H1 (cell line): ENCODE data around the gene SH3RF3. TPM values are rescaled to one million over a fixed set of nuclear protein-coding genes. Genes with fewer than 3 reads are reported as not detected.
A peak's percentile ranks its signal among the peaks of the same experiment; 100 is the strongest.

Experiments used
- CTCF ChIA-PET: fragments of 300-600 bp; sonication (Branson Sonifier 250); formaldehyde crosslinking; loops from one replicate; lab custom pipeline; 2021; ENCODE audit not compliant: partially characterized antibody; lab: Charles Lee
- POLR2A ChIA-PET: fragments of 300-600 bp; sonication (Branson Sonifier 250); formaldehyde crosslinking; loops from one replicate; lab custom pipeline; 2021; ENCODE audit warnings: inconsistent platforms; ENCODE audit not compliant: partially characterized antibody; lab: Charles Lee
- DNase-seq, 2 experiments: peaks; one replicate each; pipeline versions ENCODE4 v3.0.0 to v3.0.0-alpha.2; 2010 to 2022; ENCODE audit warnings: low spot score in 2 of 2, low read depth in 1 of 2, mixed read lengths in 1 of 2
- FAIRE-seq: peaks from 2 replicates; lab custom pipeline; 2011; peaks lifted over from hg19 to GRCh38; lab: Jason Lieb, UNC
- H2AFZ ChIP-seq: 2 replicates; pipeline ENCODE4 v1.8.1; 2012; ENCODE audit warnings: low read length, inconsistent platforms
- H2AK5ac ChIP-seq: 2 replicates; pipeline ENCODE4 v1.6.1; 2013; ENCODE audit warnings: low read depth, low read length
- H2BK120ac ChIP-seq: replicated peaks from 2 replicates; pipeline ENCODE3; 2013; ENCODE audit warnings: low read depth, low read length, inconsistent platforms
- H2BK12ac ChIP-seq: 2 replicates; pipeline ENCODE4 v1.6.1; 2013; ENCODE audit warnings: low read depth, low read length
- H2BK15ac ChIP-seq: 2 replicates; pipeline ENCODE4 v1.6.1; 2013; ENCODE audit warnings: low read length
- H2BK20ac ChIP-seq: 2 replicates; pipeline ENCODE4 v1.6.1; 2013; ENCODE audit warnings: low read length
- H2BK5ac ChIP-seq: 2 replicates; pipeline ENCODE4 v1.6.1; 2013; ENCODE audit warnings: low read depth, low read length
- H3K14ac ChIP-seq: 2 replicates; pipeline ENCODE4 v1.6.1; 2013; ENCODE audit warnings: inconsistent platforms; ENCODE audit not compliant: insufficient read length
- H3K18ac ChIP-seq: 2 replicates; pipeline ENCODE4 v1.6.1; 2013; ENCODE audit warnings: low read length; ENCODE audit errors: extremely low read depth
- H3K23ac ChIP-seq: 2 replicates; pipeline ENCODE4 v1.6.1; 2013; ENCODE audit warnings: inconsistent platforms; ENCODE audit not compliant: insufficient read length
- H3K23me2 ChIP-seq: 2 replicates; pipeline ENCODE4 v1.6.1; 2013; ENCODE audit warnings: low read depth, low read length
- H3K27ac ChIP-seq: 2 replicates; pipeline ENCODE4 v1.6.1; 2011; ENCODE audit warnings: low read depth, low read length, inconsistent platforms
- H3K27me3 ChIP-seq, 4 experiments: replicated peaks in 1 of 4; 1 replicate in 1 of 4; 2 replicates in 3 of 4; pipeline versions ENCODE4 v1.6.1 to v1.8.1; 2011 to 2013; ENCODE audit warnings: low read length in 3 of 4, mild to moderate bottlenecking in 3 of 4, inconsistent platforms in 2 of 4, mixed read lengths in 2 of 4, moderate library complexity in 1 of 4; ENCODE audit not compliant: control insufficient read depth in 3 of 4, insufficient read depth in 3 of 4; ENCODE audit errors: extremely low read depth in 1 of 4
- H3K36me3 ChIP-seq, 4 experiments: 2 replicates each; pipeline versions ENCODE4 v1.6.1 to v1.8.1; 2011 to 2013; ENCODE audit warnings: mild to moderate bottlenecking in 4 of 4, low read length in 3 of 4, moderate library complexity in 2 of 4, control low read depth in 1 of 4, inconsistent platforms in 1 of 4; ENCODE audit not compliant: insufficient read depth in 4 of 4, control insufficient read depth in 2 of 4
- H3K4ac ChIP-seq: replicated peaks from 2 replicates; pipeline ENCODE3; 2013; ENCODE audit warnings: low read length, low read depth, mixed read lengths, inconsistent platforms; ENCODE audit not compliant: insufficient read length
- H3K4me1 ChIP-seq, 4 experiments: replicated peaks in 1 of 4; 1 replicate in 1 of 4; 2 replicates in 3 of 4; pipeline versions ENCODE4 v1.6.1 to v1.8.1; 2011 to 2013; ENCODE audit warnings: low read length in 3 of 4, inconsistent platforms in 2 of 4, mixed read lengths in 1 of 4; ENCODE audit not compliant: insufficient read depth in 4 of 4, control insufficient read depth in 3 of 4
- H3K4me2 ChIP-seq, 2 experiments: 2 replicates each; pipeline versions ENCODE4 v1.6.1 to v1.8.1; 2011 to 2013; ENCODE audit warnings: low read depth in 2 of 2, low read length in 2 of 2, control low read depth in 1 of 2, inconsistent platforms in 1 of 2, mild to moderate bottlenecking in 1 of 2; ENCODE audit not compliant: insufficient read depth in 1 of 2
- H3K4me3 ChIP-seq, 4 experiments: fragments of 200-600, 300-600 bp in 1 of 4; sonication (generic), shearing (Covaris generic), sonication (Bioruptor Twin) in 1 of 4; 2 replicates each; pipeline versions ENCODE4 v1.5.1 to v1.8.1; 2011 to 2016; ENCODE audit warnings: low read length in 4 of 4, low read depth in 3 of 4, control low read depth in 2 of 4, inconsistent platforms in 2 of 4, mild to moderate bottlenecking in 2 of 4, mixed read lengths in 1 of 4, moderate library complexity in 1 of 4; ENCODE audit not compliant: insufficient read depth in 2 of 4; ENCODE audit errors: extremely low read depth in 1 of 4
- H3K56ac ChIP-seq: replicated peaks from 2 replicates; pipeline ENCODE3; 2013; ENCODE audit warnings: low read depth, mild to moderate bottlenecking, mixed read lengths, low read length, inconsistent platforms; ENCODE audit not compliant: insufficient read length
- H3K79me1 ChIP-seq: 2 replicates; pipeline ENCODE4 v1.6.1; 2013; ENCODE audit warnings: low read depth, low read length, control low read depth
- H3K79me2 ChIP-seq, 2 experiments: 2 replicates each; pipeline versions ENCODE4 v1.6.1 to v1.8.1; 2012 to 2013; ENCODE audit warnings: low read length in 2 of 2, mild to moderate bottlenecking in 2 of 2, inconsistent platforms in 1 of 2; ENCODE audit not compliant: insufficient read depth in 2 of 2, control insufficient read depth in 1 of 2
- H3K9ac ChIP-seq, 4 experiments: replicated peaks in 1 of 4; 1 replicate in 1 of 4; 2 replicates in 3 of 4; pipeline versions ENCODE4 v1.6.1 to v1.8.1; 2011 to 2013; ENCODE audit warnings: low read depth in 3 of 4, low read length in 3 of 4, control low read depth in 2 of 4, mild to moderate bottlenecking in 2 of 4, moderate library complexity in 2 of 4, inconsistent platforms in 1 of 4; ENCODE audit errors: extremely low read depth in 1 of 4
- H3K9me3 ChIP-seq, 2 experiments: 2 replicates each; pipeline versions ENCODE4 v1.6.1 to v1.8.1; 2012 to 2013; ENCODE audit warnings: mild to moderate bottlenecking in 2 of 2, moderate library complexity in 2 of 2, control low read depth in 1 of 2, inconsistent platforms in 1 of 2, low read depth in 1 of 2, low read length in 1 of 2, mixed read lengths in 1 of 2; ENCODE audit not compliant: insufficient read depth in 2 of 2
- H4K20me1 ChIP-seq, 2 experiments: replicated peaks in 1 of 2; 2 replicates each; pipeline versions ENCODE3 to v1.8.1; 2011 to 2013; ENCODE audit warnings: inconsistent platforms in 2 of 2, low read length in 2 of 2, mild to moderate bottlenecking in 1 of 2; ENCODE audit not compliant: insufficient read depth in 2 of 2, control insufficient read depth in 1 of 2
- H4K5ac ChIP-seq: 2 replicates; pipeline ENCODE4 v1.6.1; 2013; ENCODE audit warnings: low read length, low read depth, mixed read lengths, inconsistent platforms; ENCODE audit not compliant: insufficient read length
- H4K8ac ChIP-seq: 2 replicates; pipeline ENCODE4 v1.8.0; 2013; ENCODE audit warnings: mild to moderate bottlenecking, moderate library complexity, low read length, inconsistent platforms; ENCODE audit not compliant: insufficient read depth; ENCODE audit errors: extremely low read depth
- H4K91ac ChIP-seq: replicated peaks from 2 replicates; pipeline ENCODE3; 2013; ENCODE audit warnings: low read length, mixed read lengths, inconsistent platforms; ENCODE audit not compliant: insufficient read length
- EGR1 ChIP-seq: IDR thresholded peaks from 2 replicates; pipeline ENCODE4 v1.6.1; 2011; ENCODE audit warnings: low read depth, low read length, borderline replicate concordance
- JUND ChIP-seq: IDR thresholded peaks from 2 replicates; pipeline ENCODE4 v1.6.1; 2011; ENCODE audit warnings: mild to moderate bottlenecking, improper control_type of control experiment, low read length
- WGBS, 2 experiments: shearing (Covaris generic) in 1 of 2; methylation state at CpG; one replicate each; pipeline versions ENCODE4 v1.1.6 to v1.1.7; 2013 to 2015; ENCODE audit warnings: low lambda C conversion rate in 2 of 2, mixed read lengths in 2 of 2, inconsistent platforms in 1 of 2, low coverage in 1 of 2, missing lambda C conversion rate in 1 of 2; ENCODE audit not compliant: insufficient replicate concordance in 2 of 2, insufficient coverage in 1 of 2, insufficient read length in 1 of 2; ENCODE audit errors: extremely low coverage in 1 of 2, missing lambda C conversion rate in 1 of 2; 5-methylcytosine and 5-hydroxymethylcytosine counted together
- polyA plus RNA-seq, 7 experiments: library from polyadenylated mRNA; depleted of rRNA in 3 of 7; stranded (reverse) in 5 of 7; unstranded in 2 of 7; fragments of >200 nt in 5 of 7; fragments of 200-250 nt in 2 of 7; gene quantifications; 1 replicate in 5 of 7; 2 replicates in 1 of 7; 4 replicates in 1 of 7; pipeline versions ENCODE4 v1.2.1 to v1.2.3, GENCODE V29; 2011 to 2013; ENCODE audit warnings: missing spikeins in 2 of 7, mixed read lengths in 2 of 7
- total RNA-seq: library from RNA; stranded (reverse); fragmentation: NEBNext Ultra II Directional; extraction: Animal tissue kit (Norgen Biotek cat#: 25700); gene quantifications from 2 replicates; pipeline ENCODE4 v1.2.1, GENCODE V29; 2021

SH3RF3 gene
- total and polyA plus RNA-seq, 2 of the 8 experiments (the other 6 are each of a cell fraction or from before 2014, with no cell fraction given) = 0.11 to 0.65 TPM

DNA sequence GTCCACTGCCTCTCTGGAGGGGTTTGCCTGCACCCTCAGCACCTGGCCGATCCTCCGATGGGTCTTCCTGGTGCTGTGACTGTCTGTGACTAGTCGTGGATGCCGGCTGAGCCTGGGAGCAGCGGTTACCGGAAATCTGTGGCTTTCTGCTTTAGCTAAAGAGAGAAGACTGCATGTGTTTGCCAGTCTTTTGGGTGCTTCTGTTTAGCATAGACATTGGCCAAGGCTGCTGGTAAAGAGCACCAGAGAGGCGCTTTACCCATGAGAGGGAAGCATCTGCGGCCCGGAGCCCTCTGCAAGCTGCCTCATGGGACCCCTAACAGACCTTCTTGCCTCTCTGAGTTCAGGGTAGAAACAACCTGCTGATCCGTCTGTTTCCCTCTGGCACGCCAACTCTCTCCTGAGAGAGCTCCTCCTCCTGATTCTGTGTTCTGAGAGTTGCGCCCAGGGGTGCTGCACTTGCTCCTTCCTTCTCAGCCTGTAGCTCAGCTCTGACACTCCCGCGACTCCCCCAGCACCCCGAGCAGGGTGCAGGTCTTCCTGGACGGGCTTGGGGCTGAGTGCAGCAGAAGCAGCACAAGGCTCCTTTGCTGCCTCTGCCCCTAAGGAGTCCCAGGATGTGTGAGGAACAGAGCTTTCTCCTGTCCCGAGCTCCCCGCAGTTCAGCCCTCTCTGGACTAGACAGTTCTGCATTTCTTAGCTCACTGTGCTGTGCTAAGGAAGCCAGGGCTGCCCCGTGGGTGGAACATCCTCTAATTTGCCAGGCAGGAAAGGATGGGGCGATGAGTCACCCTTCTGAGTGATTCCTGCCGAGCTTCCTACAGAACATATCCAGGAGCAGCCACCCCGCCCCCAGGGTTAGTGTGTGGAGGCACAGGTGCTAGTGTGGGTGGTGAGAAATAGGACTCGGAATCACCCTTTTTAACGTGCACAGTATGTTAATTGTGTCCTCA, 203.2 kb downstream of the SH3RF3 start:
- 76% methylated on average over 24 of the region's 24 CpGs; no CpG with 5 or more reads in 1 of the 2 experiments for WGBS, 2 experiments
- Histone ChIP-seq H3K4me3 (no peak overlapping the region), H3K27ac (no peak overlapping the region), H3K27me3 (no peaks in the 10 kb centered on the region), H2BK120ac (no peak overlapping the region), H3K56ac (no peak overlapping the region), H2BK5ac (no peak overlapping the region), H3K23ac (no peak overlapping the region), H3K9ac (no peak overlapping the region), H3K23me2 (no peaks in the 10 kb centered on the region; the same call in 1 of the 2 replicates), H3K36me3 (no peaks in the 10 kb centered on the region), H4K20me1 (no peaks in the 10 kb centered on the region), H2BK12ac (no peak overlapping the region), H2AFZ (peak overlapping the region; percentile 37; the same call in 1 of the 2 replicates), H3K14ac (no peak overlapping the region), H3K9me3 (no peaks in the 10 kb centered on the region), H3K4me2 (no peak overlapping the region), H2AK5ac (no peak overlapping the region), H3K79me1 (no peaks in the 10 kb centered on the region), H2BK20ac (no peak overlapping the region), H4K91ac (no peak overlapping the region), H3K18ac (no peak overlapping the region), H4K8ac (peak overlapping the region; percentile 53), H2BK15ac (no peak overlapping the region), H3K4me1 (peaks cover 0 to 9% (median 4%) of the 10 kb centered on the region in 4 experiments; a peak in 3 of 7 replicates), H3K4ac (no peak overlapping the region), H4K5ac (no peak overlapping the region), H3K79me2 (no peaks in the 10 kb centered on the region)
- DNase-seq = peak in 1 of 2 experiments; percentile 10
- CTCF ChIA-PET = interaction anchor here (0.7 to 2.8 kb wide), 10 partner anchors 10 to 178 kb away, joined by 3 to 12 read pairs (median 3); no protein-coding TSS in a partner anchor
- TF ChIP-seq JUND (peak; percentile 64), EGR1 (no peak)
- POLR2A ChIA-PET = no interaction called here
- FAIRE-seq = no peak
